H9 (cell line): Measurements from ENCODE around the gene GPR137. TPM values are rescaled to one million over a fixed set of nuclear protein-coding genes. Genes with fewer than 3 reads are reported as not detected.
A peak's percentile ranks its signal among the peaks of the same experiment; 100 is the strongest.

Experiments used
- DNase-seq: peaks from one replicate; pipeline ENCODE4 v3.0.0-alpha.2; 2017
- H2AFZ ChIP-seq: one replicate; pipeline ENCODE4 v1.6.1; 2013; ENCODE audit warnings: mild to moderate bottlenecking, low read length, control low read depth, moderate library complexity
- H2AK5ac ChIP-seq: 2 replicates; pipeline ENCODE4 v1.6.1; 2013; ENCODE audit warnings: low read length, control low read depth, mixed read lengths; ENCODE audit not compliant: insufficient read length
- H2BK120ac ChIP-seq: one replicate; pipeline ENCODE4 v1.6.1; 2013; ENCODE audit warnings: low read depth, mild to moderate bottlenecking, low read length, control low read depth, inconsistent platforms; ENCODE audit not compliant: poor library complexity, severe bottlenecking
- H2BK12ac ChIP-seq: 2 replicates; pipeline ENCODE4 v1.6.1; 2013; ENCODE audit warnings: low read length, control low read depth, mixed read lengths, low read depth; ENCODE audit not compliant: insufficient read length
- H2BK15ac ChIP-seq: 2 replicates; pipeline ENCODE4 v1.6.1; 2013; ENCODE audit warnings: low read depth, low read length, control low read depth
- H2BK20ac ChIP-seq: one replicate; pipeline ENCODE4 v1.6.1; 2013; ENCODE audit warnings: low read depth, mild to moderate bottlenecking, low read length, control low read depth, inconsistent platforms; ENCODE audit not compliant: poor library complexity, severe bottlenecking
- H2BK5ac ChIP-seq: 2 replicates; pipeline ENCODE4 v1.6.1; 2013; ENCODE audit warnings: low read length, control low read depth, mixed read lengths; ENCODE audit not compliant: insufficient read length
- H3K14ac ChIP-seq: 2 replicates; pipeline ENCODE4 v1.6.1; 2013; ENCODE audit warnings: low read length, control low read depth; ENCODE audit not compliant: insufficient read depth
- H3K18ac ChIP-seq: 2 replicates; pipeline ENCODE4 v1.6.1; 2013; ENCODE audit warnings: low read depth, mild to moderate bottlenecking, mixed read lengths, low read length, control low read depth; ENCODE audit not compliant: insufficient read length
- H3K23ac ChIP-seq: 2 replicates; pipeline ENCODE4 v1.6.1; 2013; ENCODE audit warnings: low read length, control low read depth, mixed read lengths, low read depth; ENCODE audit not compliant: insufficient read length
- H3K23me2 ChIP-seq: 2 replicates; pipeline ENCODE4 v1.6.1; 2013; ENCODE audit warnings: low read depth, mild to moderate bottlenecking, mixed read lengths, low read length, control low read depth; ENCODE audit not compliant: insufficient read length, poor library complexity, severe bottlenecking
- H3K27ac ChIP-seq: 2 replicates; pipeline ENCODE4 v1.5.1; 2013; ENCODE audit warnings: low read length, control low read depth, mixed read lengths, low read depth; ENCODE audit not compliant: insufficient read length
- H3K27me3 ChIP-seq: 2 replicates; pipeline ENCODE4 v1.6.1; 2013; ENCODE audit warnings: low read length, control low read depth, inconsistent platforms; ENCODE audit not compliant: insufficient read depth
- H3K4ac ChIP-seq: 2 replicates; pipeline ENCODE4 v1.6.1; 2013; ENCODE audit warnings: low read depth, mild to moderate bottlenecking, control low read depth, inconsistent platforms, low read length, moderate library complexity
- H3K4me1 ChIP-seq: 2 replicates; pipeline ENCODE4 v1.6.1; 2013; ENCODE audit warnings: low read length, control low read depth, inconsistent platforms; ENCODE audit not compliant: insufficient read depth
- H3K4me2 ChIP-seq: 2 replicates; pipeline ENCODE4 v1.6.1; 2013; ENCODE audit warnings: low read length, control low read depth, mixed read lengths; ENCODE audit not compliant: insufficient read length, insufficient read depth
- H3K56ac ChIP-seq: 2 replicates; pipeline ENCODE4 v1.6.1; 2013; ENCODE audit warnings: low read depth, mild to moderate bottlenecking, mixed read lengths, low read length, control low read depth; ENCODE audit not compliant: insufficient read length
- H3K79me1 ChIP-seq: 2 replicates; pipeline ENCODE4 v1.6.1; 2013; ENCODE audit warnings: low read depth, mild to moderate bottlenecking, moderate library complexity, low read length, control low read depth, inconsistent platforms; ENCODE audit not compliant: insufficient read depth, poor library complexity, severe bottlenecking
- H3K79me2 ChIP-seq: 2 replicates; pipeline ENCODE4 v1.6.1; 2013; ENCODE audit warnings: low read length, control low read depth, inconsistent platforms; ENCODE audit not compliant: insufficient read depth
- H3K9ac ChIP-seq: 2 replicates; pipeline ENCODE4 v1.6.1; 2013; ENCODE audit warnings: low read length, control low read depth, mixed read lengths; ENCODE audit not compliant: insufficient read length; ENCODE audit errors: extremely low read depth
- H3K9me3 ChIP-seq: one replicate; pipeline ENCODE4 v1.6.1; 2013; ENCODE audit warnings: low read depth, low read length, inconsistent platforms; ENCODE audit not compliant: control insufficient read depth
- H3T11ph ChIP-seq: one replicate; pipeline ENCODE4 v1.6.1; 2013; ENCODE audit warnings: mild to moderate bottlenecking, low read length, control low read depth, inconsistent platforms
- H4K20me1 ChIP-seq: one replicate; pipeline ENCODE4 v1.6.1; 2013; ENCODE audit not compliant: control insufficient read depth, insufficient read length, insufficient read depth
- H4K5ac ChIP-seq: 2 replicates; pipeline ENCODE4 v1.6.1; 2013; ENCODE audit warnings: low read depth, mild to moderate bottlenecking, mixed read lengths, low read length, control low read depth; ENCODE audit not compliant: insufficient read length
- H4K8ac ChIP-seq: replicated peaks from 2 replicates; pipeline ENCODE4 v1.6.1; 2013; ENCODE audit warnings: low read length, control low read depth, mixed read lengths, low read depth; ENCODE audit not compliant: insufficient read length
- H4K91ac ChIP-seq: 2 replicates; pipeline ENCODE4 v1.6.1; 2013; ENCODE audit warnings: low read depth, mild to moderate bottlenecking, moderate library complexity, mixed read lengths, low read length, control low read depth; ENCODE audit not compliant: insufficient read length
- H3K27ac Mint-ChIP-seq, 3 experiments: 2 replicates in 2 of 3; 3 replicates in 1 of 3; pipeline ENCODE4 v1.8.0; 2020 to 2021; ENCODE audit warnings: mixed read lengths in 3 of 3, mild to moderate bottlenecking in 1 of 3, moderate library complexity in 1 of 3
- H3K27me3 Mint-ChIP-seq: 2 replicates; pipeline ENCODE4 v1.8.0; 2021; ENCODE audit warnings: low read depth, mild to moderate bottlenecking, moderate library complexity, mixed read lengths
- H3K36me3 Mint-ChIP-seq, 3 experiments: 2 replicates in 2 of 3; 3 replicates in 1 of 3; pipeline ENCODE4 v1.8.0; 2020 to 2021; ENCODE audit warnings: low read depth in 3 of 3, mixed read lengths in 3 of 3; ENCODE audit not compliant: insufficient read depth in 1 of 3
- H3K4me1 Mint-ChIP-seq, 2 experiments: 2 replicates each; pipeline ENCODE4 v1.8.0; 2020; ENCODE audit warnings: mixed read lengths in 2 of 2
- H3K4me3 Mint-ChIP-seq, 2 experiments: 2 replicates in 1 of 2; 3 replicates in 1 of 2; pipeline ENCODE4 v1.8.0; 2020 to 2021; ENCODE audit warnings: mild to moderate bottlenecking in 2 of 2, mixed read lengths in 2 of 2, moderate library complexity in 1 of 2
- H3K9me3 Mint-ChIP-seq, 2 experiments: 2 replicates in 1 of 2; 3 replicates in 1 of 2; pipeline ENCODE4 v1.8.0; 2020; ENCODE audit warnings: mild to moderate bottlenecking in 2 of 2, mixed read lengths in 2 of 2, moderate library complexity in 1 of 2
- CTCF ChIP-seq: fragments of 200-600 bp; sonication (generic); conservative IDR thresholded peaks from 3 replicates; pipeline ENCODE4 v1.8.0; 2021; ENCODE audit warnings: antibody characterized with exemption, mild to moderate bottlenecking
- WGBS: extraction: QIAGEN DNeasy Blood & Tissue Kit; methylation state at CpG from one replicate; pipeline ENCODE4 v1.1.7; 2013; ENCODE audit warnings: missing lambda C conversion rate, low lambda C conversion rate, mixed read lengths; ENCODE audit not compliant: insufficient read length; ENCODE audit errors: extremely low coverage; 5-methylcytosine and 5-hydroxymethylcytosine counted together
- total RNA-seq: library from RNA; stranded (reverse); gene quantifications from 2 replicates; pipeline ENCODE4 v1.2.1, GENCODE V29; 2021

GPR137 gene
- total RNA-seq, 1 experiment from 2014 or later: 39.6 TPM

- no peak overlapping the region for H3K18ac ChIP-seq
- H2BK12ac ChIP-seq: no peak overlapping the region
- H3K9me3 ChIP-seq: no peaks in the 10 kb centered on the region
- Mint-ChIP-seq H3K36me3 (peaks cover 13 to 45% (median 26%) of the 10 kb centered on the region in 3 experiments), H3K4me1 (peaks cover 22 to 28% of the 10 kb centered on the region in 2 experiments), H3K27me3 (no peaks in the 10 kb centered on the region), H3K4me3 (peak overlapping the region; percentile 85 to 93), H3K9me3 (no peaks in the 10 kb centered on the region), H3K27ac (peak overlapping the region in 2 of 3 experiments; percentile 93 to 99; a peak in 4 of 7 replicates)
- H2BK15ac ChIP-seq: no peak overlapping the region
- no peak for TF ChIP-seq CTCF
- no peak overlapping the region for H4K5ac ChIP-seq
- no peak overlapping the region for H2BK20ac ChIP-seq
- H3K27ac ChIP-seq: no peak overlapping the region
- no peak overlapping the region for H2BK5ac ChIP-seq
- peak overlapping the region; percentile 26 for H3K9ac ChIP-seq
- H2AK5ac ChIP-seq: no peak overlapping the region
- no peaks in the 10 kb centered on the region for H3K27me3 ChIP-seq
- peaks cover 9% of the 10 kb centered on the region; the same call in 1 of the 2 replicates for H3K79me2 ChIP-seq
- H4K20me1 ChIP-seq: no peaks in the 10 kb centered on the region
- H2BK120ac ChIP-seq: no peak overlapping the region
- peak; percentile 75 for DNase-seq
- H3K56ac ChIP-seq: no peak overlapping the region
- no peaks in the 10 kb centered on the region for H3K79me1 ChIP-seq
- H3K4me1 ChIP-seq: no peaks in the 10 kb centered on the region
- no peak overlapping the region for H3K23ac ChIP-seq
- H2AFZ ChIP-seq: no peak overlapping the region
- WGBS: no CpG with 5 or more reads among the region's 63 CpGs
- H4K8ac ChIP-seq: no peak overlapping the region
- no peak overlapping the region for H3K4ac ChIP-seq
- no peak overlapping the region for H3T11ph ChIP-seq
- H4K91ac ChIP-seq: no peak overlapping the region
- H3K14ac ChIP-seq: no peak overlapping the region; the same call in 1 of the 2 replicates
- H3K23me2 ChIP-seq: peaks cover 16% of the 10 kb centered on the region
- peak overlapping the region; percentile 81 for H3K4me2 ChIP-seq
Observed at GRCh38 chr11:64241491-64242374, 43.9 kb upstream of the GPR137 start.
